HG02885 (cell line): ENCODE data around the gene CCDC28B.

Source experiments
- ATAC-seq: cut with Tn5 transposase; IDR thresholded peaks from one replicate; pipeline ENCODE4 v1.9.1; 2021; ENCODE audit warnings: mild to moderate bottlenecking; ENCODE audit not compliant: unreplicated experiment, poor library complexity

Gene CCDC28B

DNA sequence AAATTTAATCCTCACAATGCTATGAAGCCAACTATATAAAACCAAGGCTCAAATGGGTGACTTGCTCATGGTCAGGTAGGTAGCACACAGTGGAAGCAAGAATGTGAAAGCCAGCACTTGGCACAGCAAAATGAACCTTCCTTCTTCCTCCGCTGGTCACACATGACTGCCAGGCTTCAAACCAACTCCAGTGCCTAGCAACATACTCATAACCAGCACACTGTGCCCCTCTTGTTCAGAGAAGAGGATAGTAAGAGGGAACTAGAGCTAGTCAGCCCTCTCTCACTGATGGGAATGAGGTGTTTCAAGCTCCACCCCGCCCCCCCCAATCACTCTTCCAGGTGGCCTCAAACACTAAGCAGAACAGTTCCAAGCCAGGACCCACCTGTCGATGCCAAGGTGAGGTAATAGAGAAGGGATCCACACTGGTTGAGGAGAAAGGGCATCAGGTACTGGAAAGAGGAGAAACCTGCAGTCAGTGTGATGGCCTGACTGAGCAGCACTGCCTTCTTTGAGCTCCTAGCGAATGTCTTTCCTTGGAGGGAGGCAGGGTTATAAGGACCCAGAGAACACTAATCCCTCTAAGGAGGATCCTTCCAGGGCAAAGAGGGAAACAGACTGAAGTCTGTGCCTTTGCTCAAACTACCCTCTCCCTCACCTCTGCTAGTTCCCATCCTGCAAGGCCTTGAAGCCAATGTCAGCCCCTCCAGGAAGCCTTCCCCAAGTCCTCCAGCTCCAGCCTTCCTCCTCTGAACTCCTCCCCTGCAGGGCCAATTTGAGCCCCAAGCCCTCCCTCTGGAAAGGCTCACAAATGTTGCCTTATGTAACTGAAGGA is 20.6 kb downstream of the CCDC28B start:
- no peak for ATAC-seq

DNA sequence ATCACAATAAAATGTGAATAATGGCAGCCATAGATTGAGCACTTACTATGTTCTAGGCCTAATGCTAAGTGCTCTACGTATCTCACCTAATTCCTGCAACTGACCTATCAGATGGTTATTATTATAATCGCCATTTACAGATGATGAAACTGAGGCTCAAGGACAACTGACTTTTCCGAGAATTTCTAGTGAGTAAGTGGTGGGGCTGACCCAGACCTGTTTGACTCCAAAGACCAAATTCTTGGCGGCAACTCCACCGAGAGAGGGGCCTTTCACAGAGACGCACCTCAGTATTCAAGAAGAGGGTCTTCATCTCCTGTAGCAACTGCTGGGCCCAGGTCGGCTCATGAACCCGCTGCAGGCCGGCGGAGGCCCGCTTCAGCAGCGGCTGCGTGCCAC is 21.2 kb downstream of the CCDC28B start:
- peak; percentile 20 for ATAC-seq

DNA sequence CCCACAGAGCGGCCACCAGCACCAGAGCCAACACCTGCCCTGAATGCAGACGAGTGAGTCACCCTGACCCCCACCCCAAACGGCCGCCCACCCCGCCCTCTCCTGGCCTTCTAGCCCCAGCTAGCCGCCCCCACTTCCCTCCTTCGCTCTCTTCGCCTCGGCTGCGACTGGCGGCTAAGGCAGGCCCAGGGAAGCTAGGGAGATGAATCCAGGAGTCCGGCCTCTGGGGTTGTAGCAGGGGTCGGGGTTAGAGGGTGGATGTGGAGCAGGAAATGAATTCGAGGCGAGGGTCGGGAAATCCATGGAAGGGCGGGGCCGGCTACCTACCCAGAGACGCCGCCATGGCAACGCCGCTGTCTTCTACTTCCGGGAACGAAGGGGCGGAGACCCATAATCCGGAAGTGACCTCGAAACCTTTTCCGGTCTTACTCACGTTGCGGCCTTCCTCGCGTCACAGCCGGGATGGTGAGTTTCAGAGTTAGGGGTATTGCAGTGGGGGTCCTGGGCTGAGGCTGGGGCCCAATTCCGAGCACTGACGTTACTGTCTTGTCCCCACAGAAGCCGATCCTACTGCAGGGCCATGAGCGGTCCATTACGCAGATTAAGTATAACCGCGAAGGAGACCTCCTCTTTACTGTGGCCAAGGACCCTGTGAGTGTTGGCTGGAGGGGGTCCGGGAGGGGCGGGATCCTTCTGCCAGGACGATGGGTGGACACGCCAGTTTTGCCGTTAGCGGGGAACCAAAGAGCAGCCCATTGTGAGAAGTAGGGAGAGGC is 21.8 kb downstream of the CCDC28B start, which contains the start of the genes EIF3I and TMEM234:
TSS of gene EIF3I (plus strand) at position 428 of the 776 bp plus-strand sequence. CDS start at position 463, 35 bp downstream.
TSS of gene TMEM234 (minus strand) at position 374 of the 776 bp plus-strand sequence. CDS start at position 343, 31 bp downstream.
- ATAC-seq = peak; percentile 92

DNA sequence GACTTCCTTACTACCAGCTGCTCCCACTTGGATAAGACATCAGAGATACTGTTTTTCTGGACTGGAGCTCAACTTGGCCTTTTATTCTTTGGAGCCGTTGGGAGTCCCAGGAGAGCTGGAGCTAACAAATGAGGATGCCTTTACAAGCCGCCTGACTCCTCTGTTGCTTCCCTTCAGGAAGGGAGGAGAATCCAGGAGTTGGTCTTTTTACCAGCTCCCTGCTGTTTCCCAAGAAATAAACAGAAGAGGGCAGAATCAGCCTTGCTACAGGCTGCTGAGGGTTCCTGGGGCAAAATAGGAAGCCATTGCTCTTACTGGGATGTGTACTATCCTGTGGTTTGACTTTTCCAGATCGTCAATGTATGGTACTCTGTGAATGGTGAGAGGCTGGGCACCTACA is 23.3 kb downstream of the CCDC28B start:
- ATAC-seq = no peak

DNA sequence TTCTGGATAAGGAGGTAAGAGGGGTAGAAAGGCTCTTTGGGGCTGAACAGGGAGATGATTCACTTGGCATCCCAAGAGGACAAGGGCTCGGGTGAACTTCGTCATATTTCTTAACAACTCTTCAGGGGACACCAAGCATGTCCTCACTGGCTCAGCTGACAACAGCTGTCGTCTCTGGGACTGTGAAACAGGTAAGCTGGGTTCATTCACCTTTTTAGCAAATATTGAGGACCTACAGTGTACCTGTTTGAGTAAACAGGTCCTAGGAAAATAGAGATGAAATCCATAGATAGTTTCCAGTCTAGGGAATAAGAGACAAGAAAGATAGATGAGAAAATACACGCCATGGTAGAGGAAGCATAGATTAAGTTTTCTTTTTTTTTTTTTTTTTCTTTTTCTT is 23.9 kb downstream of the CCDC28B start:
- ATAC-seq = no peak

DNA sequence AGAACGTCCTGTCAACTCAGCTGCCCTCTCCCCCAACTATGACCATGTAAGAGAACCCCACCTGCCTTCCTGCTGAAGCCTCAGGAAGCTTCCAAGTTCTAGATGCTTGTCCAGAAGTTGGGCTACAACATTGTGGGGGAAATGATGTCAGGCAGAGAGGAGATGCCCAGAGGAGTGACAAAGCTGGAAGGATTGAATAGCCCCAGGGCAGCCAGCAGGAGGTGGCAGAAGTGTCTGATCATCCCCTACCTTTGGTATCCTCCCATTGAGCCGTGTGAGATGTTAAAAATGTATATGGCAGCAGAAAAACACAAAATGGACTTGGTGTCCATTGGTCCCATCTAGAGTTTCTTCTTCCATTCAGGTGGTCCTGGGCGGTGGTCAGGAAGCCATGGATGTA is 28.4 kb downstream of the CCDC28B start:
- ATAC-seq = no peak

- ATAC-seq = no peak
These were observed 31.5 kb downstream of the CCDC28B start for GRCh38 chr1:32231843-32232432.

GRCh38 chr1:32232558-32233304 is 32.3 kb downstream of the CCDC28B start:
- no peak for ATAC-seq

GRCh38 chr1:32234792-32235191 is 34.4 kb downstream of the CCDC28B start:
- no peak for ATAC-seq

DNA sequence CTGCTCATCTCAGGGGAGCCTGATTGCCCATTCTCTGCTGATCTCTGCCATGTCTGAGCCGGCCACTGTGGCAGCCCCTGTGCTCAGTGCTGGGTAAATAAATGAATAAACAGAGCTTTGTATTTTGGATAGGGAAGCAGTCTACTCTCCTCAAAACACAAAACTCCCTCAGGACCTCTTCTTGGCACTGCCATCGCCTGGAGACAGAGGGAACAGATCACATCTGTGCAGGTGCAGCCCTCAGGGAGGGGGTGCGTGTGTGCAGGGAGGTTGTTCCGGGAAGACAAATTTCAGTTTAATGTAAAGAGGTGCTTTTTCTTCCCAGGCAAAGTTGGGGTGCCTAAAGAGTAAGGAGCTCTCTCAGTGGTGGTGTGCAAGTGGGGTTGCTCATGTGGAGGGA is 38.9 kb downstream of the CCDC28B start:
- ATAC-seq = no peak

- no peak for ATAC-seq
These were observed 39.4 kb downstream of the CCDC28B start for GRCh38 chr1:32239790-32240139.

- no peak for ATAC-seq
These were observed 40.0 kb downstream of the CCDC28B start for GRCh38 chr1:32240140-32240951.

- no peak for ATAC-seq
These were observed 40.8 kb downstream of the CCDC28B start for GRCh38 chr1:32241001-32241763.

- no peak for ATAC-seq
These were observed 42.0 kb downstream of the CCDC28B start for GRCh38 chr1:32242341-32242851.

- no peak for ATAC-seq
These were observed 46.5 kb downstream of the CCDC28B start, which contains the start of gene FAM167B for GRCh38 chr1:32246888-32247273. TSS of gene FAM167B (plus strand) at chr1:32247222. CDS start at chr1:32247422, 200 bp downstream.

DNA sequence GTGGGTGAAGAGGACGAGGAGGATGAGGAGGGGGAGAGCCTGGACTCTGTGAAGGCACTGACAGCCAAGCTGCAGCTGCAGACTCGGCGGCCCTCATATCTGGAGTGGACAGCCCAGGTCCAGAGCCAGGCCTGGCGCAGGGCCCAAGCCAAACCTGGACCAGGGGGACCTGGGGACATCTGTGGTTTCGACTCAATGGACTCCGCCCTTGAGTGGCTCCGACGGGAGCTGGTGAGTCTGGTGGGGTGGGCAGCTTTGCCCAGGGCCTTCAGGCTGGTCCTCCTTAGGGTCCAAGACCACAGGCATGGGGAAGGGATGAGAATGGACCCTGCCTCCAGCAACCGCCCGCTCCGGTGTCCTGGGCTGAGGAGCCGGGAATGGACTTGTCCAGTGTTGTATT is 47.1 kb downstream of the CCDC28B start:
- no peak for ATAC-seq

DNA sequence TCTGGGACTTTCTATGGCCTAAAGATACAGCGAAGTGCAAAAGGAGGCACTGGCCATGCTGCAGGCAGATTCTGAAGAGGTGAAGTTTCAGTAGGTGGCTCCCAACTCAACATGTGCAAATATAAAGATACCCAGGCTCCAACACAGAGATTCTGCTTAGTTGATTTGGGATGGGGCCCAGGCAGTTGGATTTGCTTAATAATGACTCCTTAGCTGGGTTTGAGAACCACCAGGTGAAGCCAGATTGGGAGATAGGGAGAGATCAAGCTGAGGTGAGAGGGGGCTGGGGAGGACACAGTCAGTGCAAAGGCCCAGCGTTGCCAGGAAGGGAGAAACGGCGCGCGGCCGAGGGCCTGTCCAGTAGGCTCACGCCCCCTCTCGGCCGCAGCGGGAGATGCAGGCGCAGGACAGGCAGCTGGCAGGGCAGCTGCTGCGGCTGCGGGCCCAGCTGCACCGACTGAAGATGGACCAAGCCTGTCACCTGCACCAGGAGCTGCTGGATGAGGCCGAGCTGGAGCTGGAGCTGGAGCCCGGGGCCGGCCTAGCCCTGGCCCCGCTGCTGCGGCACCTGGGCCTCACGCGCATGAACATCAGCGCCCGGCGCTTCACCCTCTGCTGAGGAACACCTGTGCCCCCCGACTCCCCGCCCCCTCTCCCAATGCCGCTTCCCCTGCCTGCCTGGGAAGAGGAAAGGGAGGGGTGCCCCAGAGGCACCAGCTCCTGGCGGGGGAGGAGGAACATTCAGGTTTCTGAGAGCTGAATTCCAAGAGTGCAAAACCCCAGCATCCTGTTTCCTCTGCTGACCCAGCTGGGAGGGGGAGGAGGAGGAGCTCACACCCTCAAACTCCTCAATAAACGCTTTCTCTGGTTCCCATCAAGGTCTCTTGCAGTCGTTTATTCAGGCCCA is 47.8 kb downstream of the CCDC28B start:
- ATAC-seq = peak; percentile 41
